ENCODE results near the gene CTDP1.

GRCh38 chr18:79775441-79776221, 96.0 kb downstream of the CTDP1 start:
- TF ChIP-seq CTCF (conservative IDR thresholded peaks at IDR 0.05; ENCODE audit: low read depth, low read length): no peak
- no peak for TF ChIP-seq EZH2phosphoT487 (IDR thresholded peaks at IDR 0.05; ENCODE audit: borderline replicate concordance, low read length)
